Thyroid gland (tissue), 4 donors: ENCODE data around the gene IL37. TPM values are rescaled to one million over a fixed set of nuclear protein-coding genes. Genes with fewer than 3 reads are reported as not detected.
"Not testable (repeated sequence)": the region's sequence is repeated elsewhere in the genome, so short reads cannot be mapped to it uniquely, and the experiment has no call there.

Experiments
- DNase-seq, 2 donors: peaks; one replicate each; pipeline ENCODE4 v3.0.0-alpha.2; 2019
- H3K27ac ChIP-seq, 3 donors: fragments of 200-600 bp; sonication (generic); 1 replicate in 2 of 3; 2 replicates in 1 of 3; pipeline ENCODE4 v1.5.1; 2016 to 2019; ENCODE audit warnings: mild to moderate bottlenecking in 1 of 3, moderate library complexity in 1 of 3
- H3K27me3 ChIP-seq: fragments of 200-600 bp; sonication (generic); one replicate; pipeline ENCODE4 v1.5.1; 2019
- H3K36me3 ChIP-seq, 2 donors: fragments of 200-600 bp; sonication (generic); one replicate each; pipeline ENCODE4 v1.5.1; 2016 to 2019
- H3K4me1 ChIP-seq, 2 donors: fragments of 200-600 bp; sonication (generic); one replicate each; pipeline ENCODE4 v1.5.1; 2017 to 2019
- H3K4me3 ChIP-seq, 3 donors: fragments of 200-600 bp; sonication (generic); replicated peaks in 1 of 3; 1 replicate in 2 of 3; 2 replicates in 1 of 3; pipeline ENCODE4 v1.5.1; 2016; ENCODE audit warnings: mild to moderate bottlenecking in 1 of 3
- H3K9me3 ChIP-seq: fragments of 200-600 bp; sonication (generic); one replicate; pipeline ENCODE4 v1.5.1; 2017
- CTCF ChIP-seq, 6 experiments: fragments of 200-600 bp in 3 of 6; fragments of 450-650 bp in 3 of 6; sonication (generic) in 3 of 6; IDR thresholded peaks; one replicate each; pipeline ENCODE4 v1.5.1; 2016 to 2019; ENCODE audit warnings: antibody characterized with exemption in 6 of 6, mild to moderate bottlenecking in 2 of 6, inconsistent platforms in 1 of 6, moderate library complexity in 1 of 6
- POLR2A ChIP-seq, 2 donors: fragments of 450-650 bp; IDR thresholded peaks; one replicate each; pipeline ENCODE4 v1.6.1; 2017; ENCODE audit warnings: antibody characterized with exemption in 2 of 2, mild to moderate bottlenecking in 2 of 2, moderate library complexity in 1 of 2
- WGBS, 2 donors: methylation state at CpG; one replicate each; pipeline ENCODE4 v1.1.5; 2017; 5-methylcytosine and 5-hydroxymethylcytosine counted together
- intact Hi-C: fragments of 100-400 bp; cut with DNase I; formaldehyde crosslinking; loops from one replicate; pipeline ENCODE4 v1.15.1; 2023
- total RNA-seq, 4 donors: library from RNA; depleted of rRNA; stranded (reverse); fragments of >200 nt; gene quantifications; one replicate each; pipeline ENCODE4 v1.2.3, GENCODE V29; 2016

Gene IL37
- total RNA-seq, 4 donors from 2014 or later: not detected

- no peak for DNase-seq
- Histone ChIP-seq H3K4me1 (no peaks in the 10 kb centered on the region), H3K27me3 (no peaks in the 10 kb centered on the region), H3K9me3 (no peaks in the 10 kb centered on the region), H3K27ac (no peak overlapping the region), H3K36me3 (no peaks in the 10 kb centered on the region), H3K4me3 (no peak overlapping the region)
- WGBS, 2 donors: 42 to 51% methylated on average over 2 of the region's 2 CpGs
- TF ChIP-seq POLR2A (IDR thresholded peaks at IDR 0.05): no peak
- TF ChIP-seq CTCF (IDR thresholded peaks at IDR 0.05): no peak
- intact Hi-C loops: no loop called here
Measured at GRCh38 chr2:112924360-112924759, 13.4 kb downstream of the IL37 start.

GRCh38 chr2:112924821-112925220 is 13.9 kb downstream of the IL37 start:
- DNase-seq: no peak
- intact Hi-C loops: no loop called here
- no peak overlapping the region for H3K4me3 ChIP-seq
- no peaks in the 10 kb centered on the region for H3K27me3 ChIP-seq
- H3K36me3 ChIP-seq: no peaks in the 10 kb centered on the region
- no peaks in the 10 kb centered on the region for H3K9me3 ChIP-seq
- no peak overlapping the region for H3K27ac ChIP-seq
- TF ChIP-seq CTCF (IDR thresholded peaks at IDR 0.05) (no peak), POLR2A (IDR thresholded peaks at IDR 0.05) (no peak)
- 67 to 70% methylated on average over 3 of the region's 3 CpGs for WGBS, 2 donors
- no peaks in the 10 kb centered on the region for H3K4me1 ChIP-seq

- no peaks in the 10 kb centered on the region for H3K9me3 ChIP-seq
- intact Hi-C loops: no loop called here
- no peaks in the 10 kb centered on the region for H3K4me1 ChIP-seq
- no peaks in the 10 kb centered on the region for H3K36me3 ChIP-seq
- 95 to 98% methylated on average over 3 of the region's 3 CpGs for WGBS, 2 donors
- H3K4me3 ChIP-seq: no peak overlapping the region
- H3K27me3 ChIP-seq: no peaks in the 10 kb centered on the region
- no peak for DNase-seq
- no peak for TF ChIP-seq POLR2A (IDR thresholded peaks at IDR 0.05)
- TF ChIP-seq CTCF (IDR thresholded peaks at IDR 0.05): no peak
- H3K27ac ChIP-seq: no peak overlapping the region
Measured at GRCh38 chr2:112926707-112927106, 15.7 kb downstream of the IL37 start.

GRCh38 chr2:112927745-112928144 is 16.8 kb downstream of the IL37 start:
- no peak for TF ChIP-seq CTCF (IDR thresholded peaks at IDR 0.05)
- TF ChIP-seq POLR2A (IDR thresholded peaks at IDR 0.05): no peak

GRCh38 chr2:112933261-112933660 is 22.3 kb downstream of the IL37 start:
- Histone ChIP-seq H3K9me3 (no peaks in the 10 kb centered on the region), H3K4me3 (no peak overlapping the region), H3K27ac (no peak overlapping the region), H3K4me1 (no peaks in the 10 kb centered on the region), H3K27me3 (no peaks in the 10 kb centered on the region), H3K36me3 (no peaks in the 10 kb centered on the region)
- 89 to 94% methylated on average over 12 of the region's 12 CpGs for WGBS, 2 donors
- intact Hi-C loops: no loop called here
- TF ChIP-seq CTCF (IDR thresholded peaks at IDR 0.05) (no peak), POLR2A (IDR thresholded peaks at IDR 0.05) (no peak)
- no peak for DNase-seq

More at GRCh38 chr2:112927745-112928144, 16.8 kb downstream of the IL37 start:
- no peak for DNase-seq
- Histone ChIP-seq H3K4me1 (no peaks in the 10 kb centered on the region), H3K27me3 (no peaks in the 10 kb centered on the region), H3K4me3 (no peak overlapping the region), H3K36me3 (no peaks in the 10 kb centered on the region), H3K27ac (no peak overlapping the region), H3K9me3 (no peaks in the 10 kb centered on the region)
- WGBS, 2 donors: 86 to 90% methylated on average over 3 of the region's 3 CpGs
- intact Hi-C loops: no loop called here

DNA sequence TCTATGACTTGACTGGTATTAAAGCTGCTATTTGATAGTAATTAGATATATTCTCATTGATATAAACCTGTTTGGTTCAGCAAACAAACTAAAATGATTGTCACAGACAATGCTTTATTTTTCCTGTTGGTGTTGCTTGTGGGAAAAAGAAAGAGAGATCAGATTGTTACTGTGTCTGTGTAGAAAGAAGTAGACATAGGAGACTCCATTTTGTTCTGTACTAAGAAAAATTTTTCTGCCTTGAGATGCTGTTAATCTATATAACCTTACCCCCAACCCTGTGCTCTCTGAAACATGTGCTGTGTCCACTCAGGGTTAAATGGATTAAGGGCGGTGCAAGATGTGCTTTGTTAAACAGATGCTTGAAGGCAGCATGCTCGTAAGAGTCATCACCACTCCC is 23.2 kb downstream of the IL37 start:
- 23 to 27% methylated on average over 2 of the region's 2 CpGs for WGBS, 2 donors
- intact Hi-C loops: not testable (repeated sequence)

More for the DNA sequence above, 23.2 kb downstream of the IL37 start:
- H3K4me3 ChIP-seq, H3K27me3 ChIP-seq, H3K9me3 ChIP-seq, H3K4me1 ChIP-seq, DNase-seq, H3K27ac ChIP-seq, H3K36me3 ChIP-seq: not testable (repeated sequence)
